SU-DHL-6 (cell line): ENCODE results near the gene ARHGEF19.

ENCODE experiments used
- H2AFZ ChIP-seq: fragments of 200-600 bp; sonication (generic); 2 replicates; pipeline ENCODE4 v1.6.1; 2014; ENCODE audit warnings: low read depth, mild to moderate bottlenecking, moderate library complexity, mixed read lengths, antibody characterized with exemption, low read length; ENCODE audit not compliant: severe bottlenecking
- H3F3A ChIP-seq: fragments of 200-600 bp; shearing (Covaris generic); 2 replicates; pipeline ENCODE4 v1.6.0; 2016; ENCODE audit warnings: antibody characterized with exemption, mild to moderate bottlenecking; ENCODE audit not compliant: insufficient read depth
- H3K27ac ChIP-seq: fragments of 200-600 bp; sonication (generic); 2 replicates; pipeline ENCODE4 v1.5.1; 2016; ENCODE audit warnings: low read depth, mild to moderate bottlenecking, low read length, moderate library complexity, mixed read lengths
- H3K27me3 ChIP-seq: fragments of 200-600 bp; sonication (generic), shearing (Covaris generic); 2 replicates; pipeline ENCODE4 v1.6.0; 2014; ENCODE audit warnings: mild to moderate bottlenecking, low read length
- H3K36me3 ChIP-seq: fragments of 200-600 bp; sonication (generic); 2 replicates; pipeline ENCODE4 v1.6.1; 2014; ENCODE audit warnings: mild to moderate bottlenecking, low read length, mixed read lengths
- H3K4me2 ChIP-seq: fragments of 300-600, 200-600 bp; shearing (Covaris generic), sonication (generic); 2 replicates; pipeline ENCODE4 v1.6.0; 2014; ENCODE audit warnings: low read length, low read depth, mild to moderate bottlenecking; ENCODE audit not compliant: poor library complexity, severe bottlenecking
- H3K4me3 ChIP-seq: fragments of 200-600 bp; sonication (generic); 2 replicates; pipeline ENCODE4 v1.5.1; 2014; ENCODE audit warnings: antibody characterized with exemption, low read length, mild to moderate bottlenecking, mixed read lengths; ENCODE audit not compliant: insufficient read depth, poor library complexity, severe bottlenecking
- H3K79me2 ChIP-seq: fragments of 200-600 bp; sonication (generic); 2 replicates; pipeline ENCODE4 v1.6.1; 2014; ENCODE audit warnings: mild to moderate bottlenecking, low read length, moderate library complexity; ENCODE audit not compliant: insufficient read depth
- H3K9ac ChIP-seq: fragments of 200-600 bp; sonication (generic); 2 replicates; pipeline ENCODE4 v1.7.0; 2014; ENCODE audit warnings: mild to moderate bottlenecking, low read length
- H3K9me2 ChIP-seq: fragments of 200-600 bp; sonication (generic); replicated peaks from 2 replicates; pipeline ENCODE4 v1.6.1; 2014; ENCODE audit warnings: low read length; ENCODE audit not compliant: insufficient read depth
- H3K9me3 ChIP-seq: fragments of 200-600 bp; sonication (generic); 2 replicates; pipeline ENCODE4 v1.6.1; 2014; ENCODE audit warnings: low read length, mixed read lengths; ENCODE audit not compliant: insufficient read depth
- H4K20me1 ChIP-seq: fragments of 200-600 bp; sonication (generic); 2 replicates; pipeline ENCODE4 v1.6.1; 2014; ENCODE audit warnings: low read depth, mild to moderate bottlenecking, antibody characterized with exemption, low read length, moderate library complexity, mixed read lengths
- CTCF ChIP-seq: fragments of 200-600 bp; sonication (generic); IDR thresholded peaks from one replicate; pipeline ENCODE4 v1.5.1; 2017; ENCODE audit warnings: antibody characterized with exemption, mild to moderate bottlenecking, low read length, moderate library complexity; ENCODE audit not compliant: insufficient read depth, poor library complexity, severe bottlenecking
- EZH2phosphoT487 ChIP-seq: fragments of 200-600 bp; sonication (generic), shearing (Covaris generic); conservative IDR thresholded peaks from 2 replicates; pipeline ENCODE4 v1.6.1; 2018; ENCODE audit warnings: mild to moderate bottlenecking, antibody characterized with exemption, low read length, moderate library complexity, mixed read lengths

Gene ARHGEF19

GRCh38 chr1:16181887-16182719, 30.3 kb downstream of the ARHGEF19 start:
- H3K27ac ChIP-seq = no peak overlapping the region
- no peak overlapping the region for H2AFZ ChIP-seq
- no peak for TF ChIP-seq EZH2phosphoT487
- TF ChIP-seq CTCF = no peak
- no peaks in the 10 kb centered on the region for H3K9me3 ChIP-seq
- no peaks in the 10 kb centered on the region for H3K79me2 ChIP-seq
- no peaks in the 10 kb centered on the region for H3K9me2 ChIP-seq
- no peaks in the 10 kb centered on the region for H4K20me1 ChIP-seq
- no peaks in the 10 kb centered on the region for H3K36me3 ChIP-seq
- H3F3A ChIP-seq = no peaks in the 10 kb centered on the region
- no peak overlapping the region for H3K4me2 ChIP-seq
- H3K9ac ChIP-seq = no peak overlapping the region
- H3K27me3 ChIP-seq = no peaks in the 10 kb centered on the region
- no peak overlapping the region for H3K4me3 ChIP-seq

GRCh38 chr1:16180291-16180824, 32.1 kb downstream of the ARHGEF19 start:
- H3K9me3 ChIP-seq = no peaks in the 10 kb centered on the region
- H3K27ac ChIP-seq = no peak overlapping the region
- H3K79me2 ChIP-seq = no peaks in the 10 kb centered on the region
- H4K20me1 ChIP-seq = no peaks in the 10 kb centered on the region
- TF ChIP-seq EZH2phosphoT487 (no peak), CTCF (no peak)
- H3K27me3 ChIP-seq = no peaks in the 10 kb centered on the region
- H2AFZ ChIP-seq = no peak overlapping the region
- no peaks in the 10 kb centered on the region for H3K36me3 ChIP-seq
- H3K9me2 ChIP-seq = no peaks in the 10 kb centered on the region
- H3K4me3 ChIP-seq = no peak overlapping the region
- H3F3A ChIP-seq = no peaks in the 10 kb centered on the region
- H3K4me2 ChIP-seq = no peak overlapping the region
- no peak overlapping the region for H3K9ac ChIP-seq

- Histone ChIP-seq H3K36me3 (no peaks in the 10 kb centered on the region), H3K9ac (no peak overlapping the region), H3F3A (no peaks in the 10 kb centered on the region), H3K4me3 (no peak overlapping the region), H4K20me1 (no peaks in the 10 kb centered on the region), H3K9me2 (no peaks in the 10 kb centered on the region), H3K79me2 (no peaks in the 10 kb centered on the region), H3K4me2 (no peak overlapping the region), H3K9me3 (no peaks in the 10 kb centered on the region), H3K27me3 (no peaks in the 10 kb centered on the region), H3K27ac (no peak overlapping the region), H2AFZ (no peak overlapping the region)
- TF ChIP-seq EZH2phosphoT487 (no peak), CTCF (no peak)
These were observed 33.6 kb downstream of the ARHGEF19 start for GRCh38 chr1:16178596-16179497.
